IMR-90 (cell line): ENCODE results near the gene CAP2. TPM values are rescaled to one million over a fixed set of nuclear protein-coding genes. Genes with fewer than 3 reads are reported as not detected.
A peak's percentile ranks its signal among the peaks of the same experiment; 100 is the strongest.

Source experiments
- ATAC-seq: fragments of 200-7000 bp; cut with Tn5 transposase; 2 replicates; pipeline ENCODE4 v1.9.1; 2020; ENCODE audit warnings: low read depth, mild to moderate bottlenecking, moderate library complexity
- BruUV-seq: library from RNA; stranded (reverse); fragments of 400-500 nt; replicated peaks from 2 replicates; lab custom pipeline; 2021; lab: Mats Ljungman, UMichigan
- CTCF ChIA-PET: fragments of 300-600 bp; formaldehyde crosslinking; extraction: SDS; loops from one replicate; lab custom pipeline; 2021; ENCODE audit warnings: antibody characterized with exemption; lab: Yijun Ruan, JAX
- POLR2A ChIA-PET: fragments of 300-600 bp; sonication (Branson Sonifier 250); formaldehyde crosslinking; loops from one replicate; lab custom pipeline; 2022; ENCODE audit warnings: antibody characterized with exemption; ENCODE audit not compliant: unreplicated experiment; lab: Charles Lee
- DNase-seq: peaks from one replicate; pipeline ENCODE4 v3.0.0; 2013
- H2AFZ ChIP-seq: replicated peaks from 2 replicates; pipeline ENCODE3; 2013; ENCODE audit warnings: low read length, mild to moderate bottlenecking; ENCODE audit not compliant: poor library complexity
- H2AK5ac ChIP-seq: 2 replicates; pipeline ENCODE4 v1.6.1; 2013; ENCODE audit warnings: low read depth, low read length, inconsistent platforms
- H2AK9ac ChIP-seq: replicated peaks from 2 replicates; pipeline ENCODE3; 2013; ENCODE audit warnings: mild to moderate bottlenecking, low read depth, low read length, moderate library complexity; ENCODE audit not compliant: poor library complexity
- H2BK120ac ChIP-seq: 2 replicates; pipeline ENCODE4 v1.6.1; 2013; ENCODE audit warnings: low read depth, low read length, inconsistent platforms
- H2BK15ac ChIP-seq: 3 replicates; pipeline ENCODE4 v1.6.1; 2013; ENCODE audit warnings: low read depth, low read length, inconsistent platforms
- H2BK20ac ChIP-seq: 2 replicates; pipeline ENCODE4 v1.6.1; 2013; ENCODE audit warnings: low read depth, mild to moderate bottlenecking, inconsistent platforms, low read length, moderate library complexity
- H2BK5ac ChIP-seq: 2 replicates; pipeline ENCODE4 v1.6.1; 2013; ENCODE audit warnings: mild to moderate bottlenecking, low read depth, low read length, inconsistent platforms; ENCODE audit not compliant: poor library complexity, severe bottlenecking
- H3K14ac ChIP-seq: replicated peaks from 2 replicates; pipeline ENCODE4 v1.6.1; 2013; ENCODE audit warnings: low read depth, low read length, inconsistent platforms
- H3K18ac ChIP-seq: 2 replicates; pipeline ENCODE4 v1.6.1; 2013; ENCODE audit warnings: low read depth, low read length, control low read depth
- H3K23ac ChIP-seq: 2 replicates; pipeline ENCODE4 v1.6.1; 2013; ENCODE audit warnings: low read depth, low read length, inconsistent platforms
- H3K27ac ChIP-seq: 2 replicates; pipeline ENCODE4 v1.5.1; 2013; ENCODE audit warnings: mild to moderate bottlenecking, control low read depth, low read length; ENCODE audit not compliant: insufficient read depth
- H3K27me3 ChIP-seq: 2 replicates; pipeline ENCODE4 v1.6.1; 2013; ENCODE audit warnings: low read length; ENCODE audit not compliant: control insufficient read depth, insufficient read depth
- H3K36me3 ChIP-seq: 2 replicates; pipeline ENCODE4 v1.6.1; 2013; ENCODE audit warnings: low read length, mixed read lengths; ENCODE audit not compliant: control insufficient read depth, insufficient read depth
- H3K4ac ChIP-seq: 2 replicates; pipeline ENCODE4 v1.6.1; 2013; ENCODE audit warnings: low read depth, low read length, inconsistent platforms
- H3K4me1 ChIP-seq: 2 replicates; pipeline ENCODE4 v1.6.1; 2013; ENCODE audit warnings: low read length, mixed read lengths; ENCODE audit not compliant: control insufficient read depth, insufficient read depth
- H3K4me2 ChIP-seq: 2 replicates; pipeline ENCODE4 v1.6.1; 2013; ENCODE audit warnings: low read depth, mild to moderate bottlenecking, control low read depth, low read length, moderate library complexity
- H3K4me3 ChIP-seq: 2 replicates; pipeline ENCODE4 v1.5.1; 2013; ENCODE audit warnings: low read depth, mild to moderate bottlenecking, control low read depth, low read length, moderate library complexity; ENCODE audit not compliant: insufficient read depth
- H3K56ac ChIP-seq: 2 replicates; pipeline ENCODE4 v1.6.1; 2013; ENCODE audit warnings: low read length, inconsistent platforms; ENCODE audit not compliant: insufficient read depth; ENCODE audit errors: extremely low read depth
- H3K79me1 ChIP-seq, 2 experiments: 2 replicates each; pipeline ENCODE4 v1.6.1; 2013; ENCODE audit warnings: low read length in 2 of 2, inconsistent platforms in 1 of 2, low read depth in 1 of 2
- H3K9ac ChIP-seq: 2 replicates; pipeline ENCODE4 v1.6.1; 2013; ENCODE audit warnings: low read depth, low read length, control low read depth
- H3K9me1 ChIP-seq: 2 replicates; pipeline ENCODE4 v1.6.1; 2013; ENCODE audit warnings: low read length, inconsistent platforms; ENCODE audit not compliant: insufficient read depth
- H3K9me3 ChIP-seq: 2 replicates; pipeline ENCODE4 v1.6.1; 2013; ENCODE audit warnings: low read length; ENCODE audit not compliant: control insufficient read depth, insufficient read depth
- H4K20me1 ChIP-seq: 2 replicates; pipeline ENCODE4 v1.6.1; 2013; ENCODE audit warnings: low read length, inconsistent platforms; ENCODE audit not compliant: insufficient read depth
- H4K5ac ChIP-seq: 2 replicates; pipeline ENCODE4 v1.6.1; 2013; ENCODE audit warnings: mild to moderate bottlenecking, low read depth, low read length, control low read depth
- H4K8ac ChIP-seq, 2 experiments: 2 replicates each; pipeline ENCODE4 v1.6.1; 2013; ENCODE audit warnings: low read depth in 2 of 2, low read length in 2 of 2, control low read depth in 1 of 2, inconsistent platforms in 1 of 2
- H4K91ac ChIP-seq: 2 replicates; pipeline ENCODE4 v1.6.1; 2013; ENCODE audit warnings: low read depth, low read length, inconsistent platforms; ENCODE audit not compliant: insufficient read depth
- CEBPB ChIP-seq: IDR thresholded peaks from 2 replicates; pipeline ENCODE4 v1.6.1; 2012; ENCODE audit warnings: low read depth, low read length, improper control_type of control experiment
- POLR2A ChIP-seq: IDR thresholded peaks from 2 replicates; pipeline ENCODE4 v1.6.1; 2012; ENCODE audit warnings: mild to moderate bottlenecking, low read depth, low read length
- WGBS, 2 experiments: methylation state at CpG; one replicate each; pipeline versions ENCODE4 v1.1.5 to v1.1.7; 2013; ENCODE audit warnings: missing lambda C conversion rate in 2 of 2; ENCODE audit not compliant: insufficient read length in 1 of 2; ENCODE audit errors: extremely low coverage in 2 of 2; 5-methylcytosine and 5-hydroxymethylcytosine counted together
- dilution Hi-C: fragments of 300-500 bp; cut with HindIII; formaldehyde crosslinking; loops from one replicate; pipeline ENCODE4 v1.14.3; 2018; ENCODE audit warnings: low sequenced_read_pairs; ENCODE audit not compliant: unreplicated experiment
- in situ Hi-C: fragments of 300-500 bp; cut with MboI; formaldehyde crosslinking; loops from 3 replicates; pipeline ENCODE4 v1.14.3; 2019; ENCODE audit warnings: low sequenced_read_pairs, inconsistent platforms, mixed read lengths
- intact Hi-C: fragments of 100-400 bp; cut with micrococcal nuclease; formaldehyde crosslinking; loops from 2 replicates; pipeline ENCODE4 v1.10.0; 2022
- polyA plus RNA-seq, 3 experiments: library from polyadenylated mRNA; depleted of rRNA; stranded (reverse); fragments of >200 nt; gene quantifications; 2 replicates each; pipeline ENCODE4 v1.2.3, GENCODE V29; 2012; ENCODE audit warnings: low replicate concordance in 1 of 3
- total RNA-seq: library from RNA; depleted of rRNA; stranded (reverse); fragments of >200 nt; gene quantifications from 2 replicates; pipeline ENCODE4 v1.2.3, GENCODE V29; 2012

CAP2 gene
- total and polyA plus RNA-seq, 2 of the 4 experiments (the other 2 are of a cell fraction), result 14.5 to 27.5 TPM

DNA sequence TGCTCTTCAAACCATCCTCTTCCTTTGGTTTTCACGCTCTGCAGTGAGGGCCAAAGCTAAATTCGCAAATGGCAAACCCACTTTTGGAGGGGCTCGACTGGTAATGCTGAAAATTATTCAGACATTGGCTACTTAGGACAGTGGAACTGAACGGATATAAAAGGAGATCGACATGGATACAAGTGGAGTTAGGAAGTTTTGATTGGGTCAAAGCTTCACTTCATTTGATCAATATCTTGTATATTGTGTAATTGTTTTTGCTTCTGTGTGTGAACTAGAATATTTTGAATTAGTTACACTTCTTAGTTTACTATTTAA lies 207.9 kb downstream of the CAP2 start:
- H4K5ac ChIP-seq, result no peak overlapping the region
- no peak overlapping the region for H2AK9ac ChIP-seq
- H3K4me3 ChIP-seq, result peak overlapping the region; percentile 60
- no peak overlapping the region for H3K56ac ChIP-seq
- WGBS, 2 experiments, result no CpG with 5 or more reads among the region's 5 CpGs
- peak overlapping the region; percentile 30 for H3K9ac ChIP-seq
- BruUV-seq, result no TSS peak
- TF ChIP-seq POLR2A (no peak), CEBPB (0 out of 2 replicates have a peak, but pooled peaks have one; percentile 7)
- H3K9me1 ChIP-seq, result 0 out of 2 replicates have a peak, but pooled peaks cover under 1% of the 10 kb centered on the region
- in situ Hi-C loops (no loop called here), intact Hi-C loops (no loop called here), dilution Hi-C loops (no loop called here)
- peak overlapping the region; percentile 97 for H2AFZ ChIP-seq
- H2BK5ac ChIP-seq, result no peak overlapping the region
- H3K23ac ChIP-seq, result peak overlapping the region; percentile 57; the same call in 1 of the 2 replicates
- ChIA-PET POLR2A (no interaction called here), CTCF (no interaction called here)
- H3K4me2 ChIP-seq, result peak overlapping the region; percentile 85
- peaks cover 10 to 13% of the 10 kb centered on the region in 2 experiments; a peak in 3 of 4 replicates for H3K79me1 ChIP-seq
- peak overlapping the region; percentile 54; the same call in 1 of the 2 replicates for H3K14ac ChIP-seq
- H3K4ac ChIP-seq, result no peak overlapping the region
- H3K27me3 ChIP-seq, result no peaks in the 10 kb centered on the region
- no peaks in the 10 kb centered on the region for H3K9me3 ChIP-seq
- no peak overlapping the region for H2AK5ac ChIP-seq
- H4K91ac ChIP-seq, result no peak overlapping the region
- DNase-seq (peak; percentile 5), ATAC-seq (no peak)
- no peak overlapping the region for H2BK20ac ChIP-seq
- no peak overlapping the region for H3K18ac ChIP-seq
- peaks cover under 1% of the 10 kb centered on the region for H3K36me3 ChIP-seq
- no peak overlapping the region for H4K8ac ChIP-seq
- H4K20me1 ChIP-seq, result 0 out of 2 replicates have a peak, but pooled peaks cover 3% of the 10 kb centered on the region
- no peak overlapping the region for H2BK120ac ChIP-seq
- peaks cover 6% of the 10 kb centered on the region for H3K4me1 ChIP-seq
- no peak overlapping the region for H3K27ac ChIP-seq
- no peak overlapping the region for H2BK15ac ChIP-seq
